ENCODE results near the gene NT5DC2.
A peak's percentile ranks its signal among the peaks of the same experiment; 100 is the strongest.
"Not testable (repeated sequence)": the region's sequence is repeated elsewhere in the genome, so short reads cannot be mapped to it uniquely, and the experiment has no call there.

The NT5DC2 gene

DNA sequence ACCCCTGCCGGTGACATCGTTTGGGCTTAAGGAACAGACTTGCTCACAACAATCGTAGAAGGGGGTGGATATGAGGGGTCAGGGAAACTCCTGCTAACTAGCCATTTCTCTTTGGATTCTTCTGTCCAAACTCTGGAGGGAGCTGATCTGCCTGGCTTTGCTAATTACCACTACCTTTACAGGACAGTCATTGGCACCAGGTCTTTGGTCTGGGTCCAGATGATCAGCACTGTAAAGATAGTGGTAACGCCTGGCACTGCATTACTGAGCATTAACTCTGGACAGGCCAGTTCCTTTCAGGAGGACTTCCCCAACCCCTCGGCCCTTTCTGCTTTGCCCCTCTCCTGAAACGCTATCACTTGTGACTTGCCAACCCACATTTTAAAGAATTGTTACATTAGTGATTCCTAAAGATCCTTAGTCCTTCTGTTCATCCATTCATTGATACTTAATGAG is 3.5 kb upstream of the NT5DC2 start:
- DNase-seq (ENCODE audit: low spot score) = no peak

DNA sequence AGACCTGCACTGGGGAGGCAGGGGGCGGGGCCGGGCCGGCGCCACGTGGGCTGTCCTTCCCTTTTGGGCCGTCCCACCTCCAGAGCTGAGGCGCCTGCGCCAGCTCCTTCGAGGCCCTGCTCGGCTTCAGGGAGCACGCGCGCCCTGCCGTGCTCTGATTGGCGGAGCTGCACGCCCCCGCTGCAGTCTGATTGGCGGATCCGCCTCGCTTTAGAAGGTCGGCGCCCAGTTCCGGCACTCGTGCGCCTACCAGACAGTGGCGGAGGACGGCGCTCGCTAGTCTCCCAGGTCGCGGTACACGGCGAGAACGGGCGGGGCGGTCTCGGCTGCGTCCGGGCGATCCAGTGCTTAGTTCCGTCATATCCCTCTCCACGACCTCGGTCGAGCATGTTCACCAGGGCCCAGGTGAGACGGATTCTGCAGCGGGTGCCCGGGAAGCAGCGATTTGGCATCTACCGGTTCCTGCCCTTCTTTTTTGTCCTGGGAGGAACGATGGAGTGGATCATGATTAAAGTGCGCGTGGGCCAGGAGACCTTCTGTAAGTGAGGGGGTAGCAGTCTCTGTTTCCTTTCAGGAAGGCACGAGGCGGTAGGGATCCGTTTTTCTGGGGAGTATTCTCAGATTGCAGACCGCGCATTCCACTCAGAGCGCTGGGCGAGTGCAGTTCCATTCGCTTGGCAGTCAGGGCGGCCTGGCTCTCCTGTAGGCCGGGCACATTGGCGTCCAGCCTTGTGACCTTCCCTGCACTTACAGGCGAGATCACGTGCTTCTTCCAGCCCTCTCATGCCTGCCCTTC is 2.9 kb upstream of the NT5DC2 start, which contains the start of gene UQCC5:
UQCC5 (plus strand) TSS at position 237 of the 796 bp plus-strand sequence; CDS start at position 388, 151 bp downstream.
- DNase-seq (ENCODE audit: low spot score) = peak; percentile 99

DNA sequence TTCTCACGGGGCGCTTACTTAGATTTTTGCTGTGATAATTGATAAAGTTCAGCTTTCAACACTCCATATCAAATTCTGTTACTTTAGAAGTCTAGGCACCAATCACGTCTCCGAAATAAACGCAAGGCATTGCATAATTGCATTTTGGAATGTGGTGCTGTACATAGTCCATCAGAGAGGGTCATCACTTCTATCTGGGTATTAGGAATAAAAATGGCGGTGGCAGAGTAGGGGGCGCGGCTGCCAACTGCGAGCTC is 2.4 kb upstream of the NT5DC2 start:
- no peak for DNase-seq (ENCODE audit: low spot score)

DNA sequence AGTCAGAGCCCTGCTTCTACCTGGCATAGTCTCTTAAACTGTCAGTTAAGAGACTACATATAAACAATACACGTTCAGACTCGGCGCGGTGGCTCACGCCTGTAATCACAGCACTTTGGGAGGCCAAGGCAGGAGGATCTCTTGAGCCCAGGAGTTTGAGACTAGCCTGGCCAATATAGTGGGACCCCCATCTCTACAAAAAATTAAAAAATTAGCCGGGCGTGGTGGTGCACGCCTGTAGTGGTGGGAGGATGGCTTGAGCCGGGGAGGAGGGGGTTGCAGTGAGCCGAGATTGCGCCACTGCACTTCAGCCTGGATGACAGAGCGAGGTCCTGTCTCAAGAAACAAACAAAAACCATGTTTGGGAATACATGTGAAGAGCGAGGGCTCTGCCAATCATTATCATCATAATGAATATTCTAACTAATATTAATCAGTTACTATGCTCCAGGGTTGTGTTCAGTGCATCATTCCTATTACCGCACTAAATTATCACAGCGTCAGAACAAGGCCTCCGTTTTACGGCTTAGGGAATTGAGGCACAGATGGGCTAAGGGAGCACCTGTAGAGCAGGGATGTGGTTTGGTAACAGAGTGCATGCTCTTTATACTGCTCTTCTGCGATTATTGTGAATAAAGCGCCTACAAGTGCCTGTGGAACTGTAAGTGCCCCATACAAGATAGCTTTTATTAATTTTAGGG is 1.9 kb upstream of the NT5DC2 start:
- no peak for DNase-seq (ENCODE audit: low spot score)

DNA sequence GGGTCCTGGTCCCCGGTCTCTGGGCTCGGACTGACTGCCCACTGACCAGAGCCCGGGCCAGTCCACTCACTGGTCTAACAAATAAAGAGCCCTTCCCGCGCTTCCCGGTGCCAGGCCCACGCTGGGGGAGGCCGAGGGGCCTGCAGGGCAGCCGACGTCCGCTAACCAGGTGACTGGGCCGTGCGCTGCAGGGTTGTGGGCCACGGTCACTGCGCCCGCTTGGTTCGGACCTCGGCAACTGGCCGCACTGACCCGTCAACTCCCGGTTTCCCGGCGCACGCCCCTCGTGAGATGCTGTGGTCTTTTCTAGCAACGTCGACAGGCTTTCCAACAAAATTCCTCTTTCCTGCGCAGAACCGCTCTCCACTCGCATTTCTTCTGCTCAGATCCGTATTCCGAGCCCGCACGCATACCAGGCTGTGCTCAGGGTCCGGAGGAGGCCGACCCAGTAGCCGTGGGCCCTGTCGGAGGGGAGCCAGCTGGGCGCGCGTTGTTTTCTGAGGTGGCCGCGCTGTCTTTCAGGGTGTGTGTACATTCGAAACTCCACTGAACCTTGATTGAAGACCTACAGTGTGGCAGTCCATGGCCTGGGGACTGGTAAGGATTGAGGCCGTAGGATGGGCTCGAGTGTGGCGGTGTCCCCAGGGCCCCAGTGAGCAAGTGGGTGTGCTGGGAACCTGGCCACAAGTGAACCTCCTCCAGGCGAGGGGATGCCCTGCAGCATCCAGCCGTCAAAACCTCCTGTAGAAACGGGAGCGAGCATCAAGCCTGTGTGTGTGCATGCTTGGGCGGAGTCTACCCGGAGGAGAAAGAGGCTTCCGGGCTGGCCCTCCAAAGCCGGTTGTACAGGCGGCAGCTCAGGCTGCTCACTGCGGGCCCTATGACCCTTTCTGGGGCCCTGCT is 875 bp upstream of the NT5DC2 start:
- no peak for DNase-seq (ENCODE audit: low spot score)

DNA sequence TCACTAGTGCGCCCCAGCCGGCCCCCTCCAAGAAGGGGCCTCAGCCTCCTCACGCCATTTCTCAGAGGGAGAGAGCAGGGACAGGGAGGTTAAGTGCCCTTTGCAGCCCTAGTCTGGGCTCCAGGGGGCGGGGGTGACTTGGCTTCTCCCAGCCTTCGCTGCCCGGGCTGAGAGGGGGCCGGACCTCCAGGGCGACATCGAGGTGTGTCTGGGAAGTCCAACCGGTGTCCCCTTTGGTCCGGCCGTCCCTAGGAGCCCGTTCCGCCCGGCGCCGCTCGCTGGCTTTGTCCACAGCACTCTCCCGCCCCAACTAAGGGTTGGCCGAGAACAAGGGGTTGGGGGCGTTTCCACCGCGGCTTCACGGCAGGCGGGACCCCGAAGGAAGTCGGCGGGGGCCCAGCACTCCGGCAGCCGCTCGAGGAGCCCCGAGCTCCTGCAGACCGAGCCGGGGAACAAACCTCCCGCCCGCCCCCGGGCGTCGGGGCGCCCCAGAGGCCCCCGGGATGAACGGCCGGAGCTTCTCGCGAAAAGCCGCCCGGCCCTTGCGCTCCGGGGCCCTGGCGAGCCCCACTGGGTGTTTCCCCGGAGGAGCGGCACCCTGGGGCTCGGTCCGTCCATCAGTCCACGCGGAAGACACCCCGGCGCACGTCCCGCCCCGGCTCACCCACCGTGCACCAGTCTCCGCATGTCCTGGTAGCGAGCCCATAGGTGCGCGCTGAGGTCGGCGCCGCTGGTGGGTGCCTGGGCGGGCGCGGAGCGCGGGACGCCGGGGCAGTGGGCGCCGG is 627 bp downstream of the NT5DC2 start:
- DNase-seq (ENCODE audit: low spot score) = no peak

DNA sequence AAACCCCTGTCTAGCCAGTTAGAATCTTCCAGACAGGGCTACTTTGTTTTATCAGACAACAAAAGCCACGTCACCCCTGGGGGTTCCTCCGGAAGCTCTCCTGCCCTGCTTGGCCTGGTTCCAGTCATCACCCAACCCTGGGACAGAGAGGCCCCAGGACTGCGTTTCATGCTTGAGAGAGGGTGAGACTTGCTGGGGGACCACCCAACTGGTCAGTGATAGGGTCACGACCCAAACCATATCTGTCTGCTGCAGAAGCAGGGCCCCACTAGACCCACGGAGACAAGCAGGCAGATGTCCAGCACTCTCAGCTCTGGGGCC is 1.2 kb downstream of the NT5DC2 start:
- DNase-seq (ENCODE audit: low spot score) = no peak

DNA sequence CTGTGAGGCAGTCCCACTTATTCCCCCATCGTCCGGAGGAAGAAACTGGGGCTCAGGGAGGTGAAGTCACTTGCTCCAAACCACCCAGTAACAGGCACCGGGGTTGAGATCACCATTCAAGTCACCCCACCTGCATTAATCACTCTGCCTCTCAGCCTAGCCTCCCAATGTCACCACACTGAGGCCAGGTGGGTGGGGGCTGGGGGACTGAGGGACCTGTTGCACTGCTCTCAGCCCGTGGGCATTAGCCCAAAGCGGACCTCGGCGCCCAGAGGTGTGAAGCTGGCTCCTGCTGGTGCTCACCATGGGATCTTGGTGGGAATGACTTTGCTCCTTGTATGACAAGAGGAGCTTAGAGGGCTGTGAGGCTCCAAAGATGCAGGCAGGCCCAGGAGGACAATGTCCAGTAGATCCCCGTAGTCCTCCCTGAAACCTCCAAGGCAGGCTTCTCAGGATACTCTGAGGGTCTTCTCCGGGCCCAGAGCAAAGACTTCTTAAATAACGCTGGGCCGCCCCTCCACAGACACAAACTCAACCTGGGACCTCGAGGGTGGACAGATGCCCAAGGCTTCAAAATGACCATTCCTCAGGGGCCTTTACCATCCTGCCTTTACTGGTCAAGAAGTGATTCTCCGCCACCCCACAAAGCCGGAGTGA is 1.7 kb downstream of the NT5DC2 start:
- DNase-seq (ENCODE audit: low spot score) = no peak

DNA sequence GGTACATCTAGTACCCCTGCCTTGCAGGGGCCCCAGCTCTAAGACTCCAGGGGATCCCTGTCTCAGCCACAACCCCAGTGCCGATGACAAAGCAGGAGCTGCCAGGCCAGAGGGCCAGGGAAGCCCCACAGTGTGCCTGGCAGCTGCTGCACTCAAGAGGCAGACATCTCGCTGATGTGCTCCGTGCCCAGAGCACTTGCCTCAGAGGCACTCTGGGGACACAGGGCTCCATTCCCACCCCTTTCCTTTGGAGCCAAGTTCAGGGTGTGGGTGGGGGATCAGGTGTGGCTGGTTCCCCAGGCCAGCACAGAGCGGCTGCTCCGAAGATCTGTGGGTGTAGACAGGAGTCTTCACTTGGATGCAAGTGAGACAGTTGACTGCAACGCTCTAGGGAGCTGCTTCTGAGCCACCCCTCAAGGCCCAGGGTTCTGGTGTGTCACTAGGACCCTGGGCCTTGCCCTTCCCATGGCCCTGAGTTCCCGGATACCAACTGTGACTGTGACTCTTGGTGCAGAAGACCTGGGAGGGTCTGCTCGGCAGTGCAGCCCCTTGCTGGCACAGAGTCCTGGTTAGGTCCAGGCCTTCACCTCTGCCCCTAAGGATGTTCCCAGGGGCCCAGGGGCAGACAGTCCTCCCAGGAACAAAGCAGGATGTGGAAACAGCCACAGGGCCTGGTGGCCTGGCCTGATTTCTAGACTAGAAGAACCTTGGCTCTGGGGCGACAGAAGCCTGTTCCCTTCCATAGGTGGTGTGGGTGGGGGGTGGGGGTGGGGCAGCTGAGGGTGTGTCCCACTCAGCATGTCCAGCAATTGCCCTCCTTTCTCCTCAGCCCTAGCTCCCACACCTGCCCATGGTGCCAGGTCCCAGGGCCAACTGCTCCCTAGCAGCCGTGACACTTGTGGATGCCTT is 2.5 kb downstream of the NT5DC2 start:
- DNase-seq (ENCODE audit: low spot score) = no peak

DNA sequence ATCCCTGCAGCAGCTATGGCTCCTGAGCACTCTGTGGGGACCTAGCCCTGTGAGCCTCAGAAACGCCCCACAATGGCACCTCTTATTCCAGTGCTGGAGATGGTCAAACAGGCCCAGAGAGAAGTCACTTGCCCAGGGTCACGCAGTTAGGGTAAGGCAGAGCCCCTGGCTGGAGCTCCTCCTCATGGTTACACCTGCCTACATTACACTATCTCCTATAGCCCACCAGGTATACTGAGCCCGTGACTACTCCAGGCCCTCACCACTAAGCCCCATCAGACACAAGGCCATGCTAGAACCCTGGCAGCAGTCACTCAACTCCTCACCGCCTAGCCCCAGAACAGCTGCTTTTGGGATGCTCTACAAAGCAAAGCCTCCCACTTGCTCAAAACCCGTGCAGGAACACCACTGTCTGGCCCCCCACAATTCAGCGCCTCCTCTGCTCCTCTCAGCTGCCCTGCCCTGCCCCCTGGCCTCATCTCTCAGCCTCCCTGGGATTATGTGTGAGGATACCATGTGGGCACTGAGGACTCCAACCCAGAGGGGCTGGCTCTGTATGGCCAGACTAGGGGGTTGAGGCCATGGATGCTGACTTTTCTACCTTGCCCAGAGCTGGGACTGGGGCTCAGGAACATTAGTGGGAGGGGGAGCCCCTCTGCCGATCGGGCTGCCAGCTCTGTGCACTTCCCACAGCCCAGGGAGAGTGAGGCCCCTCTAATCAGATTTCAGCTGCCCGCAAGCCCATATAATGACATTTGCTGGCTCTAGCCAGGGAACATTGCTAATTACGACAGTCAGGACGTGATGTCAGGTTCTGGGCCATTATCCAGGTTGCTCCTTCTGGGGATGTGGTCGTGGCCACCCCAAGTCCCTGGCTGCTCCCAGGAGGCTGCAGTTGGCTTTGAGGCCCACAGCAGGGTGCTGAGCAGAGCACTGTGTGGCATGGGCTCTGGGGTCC is 4.0 kb downstream of the NT5DC2 start:
- DNase-seq (ENCODE audit: low spot score) = no peak

DNA sequence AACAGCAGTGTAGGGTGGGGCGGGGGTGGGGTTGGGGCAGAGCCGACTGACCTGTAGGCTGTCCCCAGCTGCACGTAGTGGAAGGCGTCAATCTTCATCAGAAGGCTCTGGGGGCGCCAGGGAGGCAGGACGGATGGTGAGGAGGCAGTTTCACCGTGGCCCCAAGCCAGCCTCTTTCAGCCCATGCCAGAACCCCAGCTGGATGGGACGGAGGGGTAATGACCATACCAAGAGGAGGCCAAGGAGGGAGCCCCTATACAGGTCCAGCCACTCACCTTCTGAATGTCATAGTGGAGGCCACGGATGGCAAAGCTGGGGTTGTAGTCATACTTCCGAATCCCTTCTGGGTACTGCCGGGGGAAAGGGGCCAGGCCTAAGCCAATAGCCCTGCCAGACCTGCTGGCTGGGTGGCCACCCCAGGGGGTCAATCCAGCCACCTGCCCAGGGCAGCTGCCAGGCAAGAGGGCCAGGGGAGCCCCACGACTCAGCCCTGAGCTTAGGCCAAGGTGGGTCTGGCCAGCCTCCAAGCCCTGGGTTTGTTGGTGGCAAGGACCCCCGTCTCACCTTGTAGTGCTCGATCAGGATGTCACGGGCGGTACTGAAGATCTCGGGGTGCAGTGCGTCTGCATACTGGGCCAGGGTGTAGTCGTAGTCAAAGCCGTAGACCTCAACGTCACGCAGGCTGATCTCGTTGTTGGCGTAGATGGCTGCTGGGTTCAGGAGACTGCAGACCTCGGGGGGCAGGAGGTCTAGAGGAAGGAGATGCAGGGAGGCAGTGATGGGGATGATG is 4.9 kb downstream of the NT5DC2 start:
- no peak for DNase-seq (ENCODE audit: low spot score)

DNA sequence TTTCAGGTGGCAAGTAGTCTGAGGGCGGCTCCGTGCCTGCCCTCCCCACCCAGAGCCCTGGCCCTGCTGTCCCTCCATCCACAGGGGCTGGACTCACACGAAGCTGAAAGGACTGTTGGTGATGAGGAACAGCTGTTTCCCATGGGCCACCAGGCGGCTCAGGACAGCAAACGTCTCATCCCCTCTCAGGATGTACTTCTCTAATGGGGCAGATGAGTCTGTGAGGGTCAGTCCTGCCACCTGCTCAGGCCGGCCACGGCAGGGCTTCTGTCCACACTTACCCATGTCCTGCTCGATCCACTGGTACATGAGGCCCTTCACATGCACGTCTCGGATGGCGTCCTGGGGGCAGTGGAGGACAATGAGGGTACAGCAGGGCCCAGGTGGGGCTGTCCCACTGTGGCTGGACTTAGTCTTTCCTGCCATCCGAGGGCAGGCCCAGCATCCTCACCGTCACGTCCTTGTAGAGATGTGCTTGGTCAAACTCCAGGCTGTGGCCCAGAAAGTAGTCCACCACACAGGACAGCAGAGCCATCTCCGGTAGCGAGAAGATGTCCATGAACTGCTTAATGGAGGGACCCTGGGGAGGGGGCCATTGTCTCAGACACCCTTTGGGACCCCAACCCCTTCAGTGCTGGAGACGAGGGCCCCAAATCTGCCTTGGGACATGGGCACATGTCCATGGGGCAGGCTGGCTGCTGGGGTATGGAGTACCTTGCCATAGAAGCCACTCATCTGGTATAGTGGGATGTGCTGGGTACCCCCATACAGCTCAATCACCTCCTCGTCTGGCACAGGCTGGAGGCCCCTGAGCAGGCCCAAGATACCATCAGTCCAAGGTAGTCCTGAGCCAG is 5.7 kb downstream of the NT5DC2 start:
- no peak for DNase-seq (ENCODE audit: low spot score)

DNA sequence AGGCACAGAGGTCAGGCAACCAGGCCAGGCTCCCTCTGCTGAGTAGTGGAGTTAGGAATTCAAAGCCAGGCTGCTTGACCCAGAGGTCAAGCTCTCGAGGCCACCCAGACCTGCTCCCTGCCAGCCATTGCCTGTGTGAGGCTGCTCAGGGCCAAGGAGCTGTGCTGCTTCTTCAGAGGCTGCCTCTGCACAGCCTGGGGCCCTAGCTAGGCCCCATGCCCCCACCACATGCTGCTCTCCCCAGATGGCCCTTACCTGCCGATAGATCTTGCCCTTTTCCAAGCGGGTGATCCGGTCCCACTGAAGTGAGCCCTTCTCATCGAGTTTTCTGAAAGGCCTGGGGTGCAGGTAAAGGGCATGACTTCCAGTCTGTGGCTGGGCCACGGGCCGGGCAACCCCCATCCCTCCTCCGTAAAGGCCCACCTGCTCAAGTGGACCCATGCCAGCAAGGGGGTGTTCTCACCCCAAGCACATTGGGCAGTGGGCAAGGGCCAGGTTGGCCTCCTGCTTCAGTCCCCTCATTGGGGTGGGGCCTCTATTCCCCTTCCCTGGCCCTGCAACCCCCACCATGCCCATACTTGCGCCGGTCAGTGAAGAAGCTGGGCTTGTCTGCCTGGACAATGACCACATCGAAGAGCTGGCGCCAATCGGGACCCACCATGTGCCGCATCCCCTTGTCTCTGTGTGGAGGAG is 6.5 kb downstream of the NT5DC2 start:
- DNase-seq (ENCODE audit: low spot score) = no peak

DNA sequence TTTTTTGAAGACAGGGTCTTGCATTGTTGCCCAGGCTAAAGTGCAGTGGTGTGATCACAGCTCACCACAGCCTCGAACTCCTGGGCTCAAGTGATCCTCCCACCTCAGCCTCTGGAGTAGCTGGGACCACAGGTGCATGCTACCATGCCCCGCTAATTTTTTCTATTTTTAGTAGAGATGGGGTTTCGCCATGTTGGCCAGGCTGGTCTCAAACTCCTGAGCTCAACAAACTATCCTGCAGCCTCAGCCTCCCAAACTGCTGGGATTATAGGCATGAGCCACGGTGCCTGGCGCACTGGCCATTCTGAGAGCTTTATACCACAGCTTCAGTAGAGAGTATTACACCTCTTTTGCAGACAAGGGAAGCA is 7.0 kb downstream of the NT5DC2 start:
- not testable (repeated sequence) for DNase-seq (ENCODE audit: low spot score)

DNA sequence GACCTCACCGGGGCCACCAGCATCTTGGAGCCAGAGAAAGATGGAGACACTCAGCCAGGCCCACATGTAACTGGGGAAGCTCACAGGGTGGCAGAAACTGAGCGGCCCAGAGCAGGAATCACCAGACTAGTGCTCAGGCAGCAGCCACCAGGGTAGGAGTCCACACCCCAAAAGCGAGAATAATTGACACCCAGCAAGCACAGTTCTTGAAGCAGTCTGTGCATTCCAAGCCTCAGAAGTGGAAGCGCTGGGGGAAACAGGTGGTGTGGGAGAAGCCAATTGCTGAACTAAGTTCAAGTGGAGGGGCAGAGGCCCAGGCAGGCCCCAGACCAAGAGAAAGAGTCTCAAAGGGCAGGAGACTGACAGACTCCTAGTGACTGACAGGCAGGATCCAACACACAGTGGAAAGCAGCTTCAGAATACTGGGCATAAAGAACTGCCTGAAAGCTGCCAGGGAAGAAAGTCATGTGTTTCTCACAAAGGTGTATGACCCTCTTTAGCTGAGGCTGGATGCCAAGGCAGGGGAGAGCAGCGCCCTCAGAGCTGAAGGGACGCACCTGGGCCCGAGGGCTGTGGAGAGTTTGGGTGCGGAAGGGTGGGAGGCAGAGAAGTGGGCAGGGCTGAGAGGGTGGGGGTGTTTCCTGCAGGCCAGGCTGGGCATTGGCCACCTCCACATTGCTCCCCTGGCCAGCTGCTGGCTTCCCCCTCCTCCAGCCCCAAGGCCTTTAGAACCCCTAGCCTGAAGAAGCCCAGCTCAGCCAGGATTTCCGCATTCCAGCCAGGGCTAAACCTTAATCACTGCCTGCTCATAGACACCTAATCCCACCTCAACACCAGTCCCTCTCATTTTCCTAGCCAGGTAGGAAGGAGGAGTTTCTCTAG is 7.7 kb downstream of the NT5DC2 start:
- DNase-seq (ENCODE audit: low spot score) = no peak

All from Ammon's horn (tissue), 1 donor.